Keratinocyte (primary cell): ENCODE data around the gene EPC2. TPM values are rescaled to one million over a fixed set of nuclear protein-coding genes. Genes with fewer than 3 reads are reported as not detected.

ENCODE experiments used
- DNase-seq: peaks from one replicate; pipeline ENCODE4 v3.0.0-alpha.2; 2011; ENCODE audit warnings: low read depth, missing footprints, low spot score
- FAIRE-seq: peaks from 2 replicates; lab custom pipeline; 2011; peaks lifted over from hg19 to GRCh38; lab: Jason Lieb, UNC
- H2AFZ ChIP-seq: 2 replicates; pipeline ENCODE4 v1.6.0; 2012; ENCODE audit warnings: low read length, control low read depth, inconsistent platforms; ENCODE audit not compliant: control insufficient read depth
- H3K27ac ChIP-seq: 2 replicates; pipeline ENCODE4 v1.5.1; 2011; ENCODE audit warnings: low read length; ENCODE audit not compliant: control insufficient read depth, insufficient read depth
- H3K27me3 ChIP-seq: 3 replicates; pipeline ENCODE4 v1.6.0; 2011; ENCODE audit warnings: low read length; ENCODE audit not compliant: control insufficient read depth, insufficient read depth; ENCODE audit errors: extremely low read depth
- H3K36me3 ChIP-seq, 2 experiments: 2 replicates in 1 of 2; 3 replicates in 1 of 2; pipeline ENCODE4 v1.5.1; 2011; ENCODE audit warnings: low read length in 2 of 2, mild to moderate bottlenecking in 1 of 2; ENCODE audit not compliant: control insufficient read depth in 2 of 2, insufficient read depth in 2 of 2; ENCODE audit errors: extremely low read depth in 1 of 2
- H3K4me1 ChIP-seq: 3 replicates; pipeline ENCODE4 v1.5.1; 2011; ENCODE audit warnings: low read length; ENCODE audit not compliant: control insufficient read depth, insufficient read depth; ENCODE audit errors: extremely low read depth
- H3K4me2 ChIP-seq: 3 replicates; pipeline ENCODE4 v1.6.0; 2011; ENCODE audit warnings: low read depth, low read length; ENCODE audit not compliant: control insufficient read depth, insufficient read depth; ENCODE audit errors: extremely low read depth
- H3K4me3 ChIP-seq, 3 experiments: fragments of 200-600 bp in 1 of 3; sonication (generic) in 1 of 3; 2 replicates in 2 of 3; 3 replicates in 1 of 3; pipeline ENCODE4 v1.5.1; 2011 to 2016; ENCODE audit warnings: low read length in 3 of 3, mild to moderate bottlenecking in 3 of 3, control low read depth in 2 of 3, inconsistent platforms in 1 of 3, low read depth in 1 of 3, mixed read lengths in 1 of 3, mixed run types in 1 of 3, moderate library complexity in 1 of 3; ENCODE audit not compliant: control insufficient read depth in 2 of 3, insufficient read depth in 2 of 3; ENCODE audit errors: extremely low read depth in 1 of 3
- H3K79me2 ChIP-seq: 2 replicates; pipeline ENCODE4 v1.6.0; 2012; ENCODE audit warnings: low read length; ENCODE audit not compliant: control insufficient read depth, insufficient read depth
- H3K9ac ChIP-seq: 3 replicates; pipeline ENCODE4 v1.6.0; 2011; ENCODE audit warnings: low read length; ENCODE audit not compliant: control insufficient read depth, insufficient read depth; ENCODE audit errors: extremely low read depth
- H3K9me1 ChIP-seq: 3 replicates; pipeline ENCODE4 v1.6.0; 2011; ENCODE audit warnings: low read length; ENCODE audit not compliant: control insufficient read depth, insufficient read depth; ENCODE audit errors: extremely low read depth
- H3K9me3 ChIP-seq: 2 replicates; pipeline ENCODE4 v1.5.1; 2012; ENCODE audit warnings: low read depth, low read length; ENCODE audit not compliant: control insufficient read depth
- H4K20me1 ChIP-seq: 3 replicates; pipeline ENCODE4 v1.6.0; 2011; ENCODE audit warnings: low read length; ENCODE audit not compliant: control insufficient read depth, insufficient read depth; ENCODE audit errors: extremely low read depth
- EZH2 ChIP-seq: IDR thresholded peaks from one replicate; pipeline ENCODE4 v1.6.1; 2012; ENCODE audit warnings: inconsistent platforms, mild to moderate bottlenecking, low read length, moderate library complexity
- dilution Hi-C: fragments of 300-500 bp; cut with MboI; formaldehyde crosslinking; loops from one replicate; pipeline ENCODE4 v1.7.0; 2020; ENCODE audit warnings: low sequenced_read_pairs; ENCODE audit not compliant: extremely low pct_ligation_motif_present
- polyA plus RNA-seq, 5 experiments: library from polyadenylated mRNA; depleted of rRNA in 3 of 5; stranded (reverse) in 3 of 5; stranded (forward) in 1 of 5; unstranded in 1 of 5; fragments of >200 nt; gene quantifications; 1 replicate in 1 of 5; 2 replicates in 3 of 5; 3 replicates in 1 of 5; pipeline versions ENCODE4 v1.2.1 to v1.2.3, GENCODE V29; 2011 to 2012; ENCODE audit warnings: missing spikeins in 2 of 5, low read depth in 1 of 5, low replicate concordance in 1 of 5
- TF ChIP-seq, protein P1 (sequence below), 3 experiments: IDR thresholded peaks in 1 of 3; conservative IDR thresholded peaks in 1 of 3; optimal IDR thresholded peaks in 1 of 3; 2 replicates in 2 of 3; 3 replicates in 1 of 3; pipeline versions ENCODE3 to v1.5.1; 2011; ENCODE audit warnings: low read length in 3 of 3, mild to moderate bottlenecking in 3 of 3, moderate library complexity in 2 of 3, control low read depth in 1 of 3, inconsistent platforms in 1 of 3; ENCODE audit not compliant: insufficient read depth in 2 of 3; ENCODE audit errors: extremely low read depth in 1 of 3

Gene EPC2
- polyA plus RNA-seq, 1 donor (not counting 4 experiments of a cell fraction or from before 2014, with no cell fraction given) = 13.1 TPM

DNA sequence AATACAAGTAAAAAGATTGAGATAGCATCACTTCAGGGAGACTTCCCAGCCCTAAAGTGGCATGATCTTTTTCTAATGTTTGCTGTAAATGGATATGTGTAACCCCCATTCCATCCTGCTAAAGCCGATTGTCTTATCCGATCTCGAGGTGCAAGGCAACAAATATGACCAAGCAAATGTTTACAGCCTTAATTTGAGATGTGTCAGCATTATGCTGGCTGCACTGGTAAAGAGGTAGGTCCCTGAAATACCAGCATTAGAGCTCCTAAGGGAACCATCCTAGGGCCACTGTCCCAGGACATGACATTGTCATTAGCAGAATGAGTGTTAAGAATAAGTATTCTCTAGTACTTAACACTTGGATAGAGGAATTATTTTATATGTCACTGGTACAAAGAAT lies 108.4 kb downstream of the EPC2 start:
- Histone ChIP-seq H3K79me2 (no peaks in the 10 kb centered on the region), H3K27me3 (no peaks in the 10 kb centered on the region), H3K4me1 (peaks cover 13% of the 10 kb centered on the region), H3K36me3 (no peaks in the 10 kb centered on the region), H3K4me2 (no peak overlapping the region), H3K27ac (no peak overlapping the region), H3K4me3 (no peak overlapping the region), H3K9me3 (no peaks in the 10 kb centered on the region), H2AFZ (no peak overlapping the region), H3K9me1 (no peaks in the 10 kb centered on the region), H3K9ac (no peak overlapping the region), H4K20me1 (no peaks in the 10 kb centered on the region)
- FAIRE-seq (no peak), DNase-seq (no peak)
- TF ChIP-seq EZH2 = no peak
- TF ChIP-seq, protein P1, sequence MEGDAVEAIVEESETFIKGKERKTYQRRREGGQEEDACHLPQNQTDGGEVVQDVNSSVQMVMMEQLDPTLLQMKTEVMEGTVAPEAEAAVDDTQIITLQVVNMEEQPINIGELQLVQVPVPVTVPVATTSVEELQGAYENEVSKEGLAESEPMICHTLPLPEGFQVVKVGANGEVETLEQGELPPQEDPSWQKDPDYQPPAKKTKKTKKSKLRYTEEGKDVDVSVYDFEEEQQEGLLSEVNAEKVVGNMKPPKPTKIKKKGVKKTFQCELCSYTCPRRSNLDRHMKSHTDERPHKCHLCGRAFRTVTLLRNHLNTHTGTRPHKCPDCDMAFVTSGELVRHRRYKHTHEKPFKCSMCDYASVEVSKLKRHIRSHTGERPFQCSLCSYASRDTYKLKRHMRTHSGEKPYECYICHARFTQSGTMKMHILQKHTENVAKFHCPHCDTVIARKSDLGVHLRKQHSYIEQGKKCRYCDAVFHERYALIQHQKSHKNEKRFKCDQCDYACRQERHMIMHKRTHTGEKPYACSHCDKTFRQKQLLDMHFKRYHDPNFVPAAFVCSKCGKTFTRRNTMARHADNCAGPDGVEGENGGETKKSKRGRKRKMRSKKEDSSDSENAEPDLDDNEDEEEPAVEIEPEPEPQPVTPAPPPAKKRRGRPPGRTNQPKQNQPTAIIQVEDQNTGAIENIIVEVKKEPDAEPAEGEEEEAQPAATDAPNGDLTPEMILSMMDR (optimal IDR thresholded peaks at IDR 0.05 in 1 of 3, IDR thresholded peaks at IDR 0.05 in 1 of 3, conservative IDR thresholded peaks at IDR 0.05 in 1 of 3; ENCODE audit: extremely low read depth in 1 of 3, insufficient read depth in 2 of 3, low read length in 3 of 3) = no peak
- dilution Hi-C loops = no loop called here

DNA sequence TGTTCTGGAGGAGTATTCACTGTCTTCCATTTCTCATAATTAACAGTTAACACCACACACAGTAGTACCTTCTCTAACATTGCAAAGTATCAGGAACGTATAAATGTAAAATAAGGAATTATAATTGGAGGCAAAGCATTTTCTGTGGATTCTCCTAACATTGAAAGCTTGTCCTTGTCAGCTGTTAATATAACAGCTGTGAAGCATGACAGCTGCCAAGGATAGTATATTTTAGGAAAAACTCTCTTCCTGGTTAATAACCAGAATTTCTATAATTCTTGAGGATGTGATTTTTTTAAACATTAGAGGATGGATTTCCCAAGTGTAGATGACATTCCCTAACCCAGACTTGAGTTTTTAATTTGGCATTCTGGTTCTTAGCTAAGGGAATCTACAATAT lies 110.3 kb downstream of the EPC2 start:
- Histone ChIP-seq H3K79me2 (no peaks in the 10 kb centered on the region), H3K9ac (no peak overlapping the region), H3K27ac (no peak overlapping the region), H3K27me3 (no peaks in the 10 kb centered on the region), H3K4me2 (no peak overlapping the region), H2AFZ (no peak overlapping the region), H3K4me3 (no peak overlapping the region), H3K4me1 (peaks cover 13% of the 10 kb centered on the region), H3K9me1 (no peaks in the 10 kb centered on the region), H4K20me1 (no peaks in the 10 kb centered on the region), H3K9me3 (no peaks in the 10 kb centered on the region), H3K36me3 (no peaks in the 10 kb centered on the region)
- FAIRE-seq = no peak
- dilution Hi-C loops = no loop called here
- no peak for DNase-seq
- TF ChIP-seq EZH2 = no peak
- TF ChIP-seq, protein P1 (optimal IDR thresholded peaks at IDR 0.05 in 1 of 3, IDR thresholded peaks at IDR 0.05 in 1 of 3, conservative IDR thresholded peaks at IDR 0.05 in 1 of 3; ENCODE audit: extremely low read depth in 1 of 3, insufficient read depth in 2 of 3, low read length in 3 of 3) = no peak
